Measurements from ENCODE around the gene ENTPD8.
A peak's percentile ranks its signal among the peaks of the same experiment; 100 is the strongest.
"Not testable (repeated sequence)": the region's sequence is repeated elsewhere in the genome, so short reads cannot be mapped to it uniquely, and the experiment has no call there.

ENTPD8 gene

GRCh38 chr9:137428841-137429545, 12.2 kb downstream of the ENTPD8 start:
- no peak for DNase-seq

GRCh38 chr9:137428311-137428630, 12.9 kb downstream of the ENTPD8 start:
- DNase-seq = no peak

GRCh38 chr9:137427454-137428310, 13.5 kb downstream of the ENTPD8 start:
- no peak for DNase-seq

GRCh38 chr9:137426018-137426681, 15.0 kb downstream of the ENTPD8 start:
- DNase-seq = no peak

GRCh38 chr9:137423514-137424291, 17.5 kb downstream of the ENTPD8 start:
- no peak for DNase-seq

GRCh38 chr9:137422604-137423513, 18.3 kb downstream of the ENTPD8 start, which contains the start of the genes EXD3 and NOXA1:
Gene EXD3, minus strand, starts transcription at chr9:137423162. Its CDS starts 27,805 bp downstream, at chr9:137395357.
Gene NOXA1, plus strand, starts transcription at chr9:137423393. Its CDS starts 137 bp downstream, at chr9:137423530.
- peak; percentile 86 to 96 (median 94) for DNase-seq

- DNase-seq = no peak
These were observed 19.1 kb downstream of the ENTPD8 start for GRCh38 chr9:137421838-137422603.

GRCh38 chr9:137417161-137418021, 23.8 kb downstream of the ENTPD8 start:
- DNase-seq = no peak

GRCh38 chr9:137416563-137417151, 24.5 kb downstream of the ENTPD8 start:
- DNase-seq = no peak

GRCh38 chr9:137416006-137416562, 25.1 kb downstream of the ENTPD8 start:
- no peak for DNase-seq

- no peak for DNase-seq
These were observed 25.7 kb downstream of the ENTPD8 start for GRCh38 chr9:137415451-137415850.

- no peak for DNase-seq
These were observed 28.7 kb downstream of the ENTPD8 start for GRCh38 chr9:137412431-137412830.

GRCh38 chr9:137411645-137412380, 29.3 kb downstream of the ENTPD8 start:
- no peak for DNase-seq

GRCh38 chr9:137411260-137411644, 29.9 kb downstream of the ENTPD8 start:
- no peak for DNase-seq

- DNase-seq = no peak
These were observed 30.3 kb downstream of the ENTPD8 start for GRCh38 chr9:137410891-137411249.

- not testable (repeated sequence) for DNase-seq
These were observed 30.8 kb downstream of the ENTPD8 start for GRCh38 chr9:137410236-137410890.

GRCh38 chr9:137409515-137409914, 31.6 kb downstream of the ENTPD8 start:
- DNase-seq = no peak

Data from activated naive CD4-positive, alpha-beta T cell (primary cell).